K562 (cell line): ENCODE measurements around the gene MRPL27. TPM values are rescaled to one million over a fixed set of nuclear protein-coding genes. Genes with fewer than 3 reads are reported as not detected.

Experiments
- ATF2 ChIP-seq: sonication (generic); formaldehyde crosslinking; IDR thresholded peaks from 2 replicates; pipeline ENCODE4 v1.8.1; 2022; ENCODE audit warnings: missing genetic modification reagents
- CC2D1A ChIP-seq: fragments of 450-650 bp; IDR thresholded peaks from 2 replicates; pipeline ENCODE4 v1.6.1; 2017; ENCODE audit warnings: mild to moderate bottlenecking
- FOXJ3 ChIP-seq: sonication (generic); formaldehyde crosslinking; IDR thresholded peaks from 2 replicates; pipeline ENCODE4 v1.4.0; 2020; ENCODE audit warnings: mild to moderate bottlenecking, missing genetic modification reagents
- HDAC1 ChIP-seq, 2 experiments: fragments of 450-650 bp; IDR thresholded peaks; 2 replicates each; pipeline ENCODE4 v1.6.1; 2016 to 2017; ENCODE audit warnings: inconsistent platforms in 1 of 2, mild to moderate bottlenecking in 1 of 2, moderate library complexity in 1 of 2
- JUND ChIP-seq, 2 experiments: IDR thresholded peaks; 2 replicates in 1 of 2; 3 replicates in 1 of 2; pipeline ENCODE4 v1.6.1; 2011; ENCODE audit warnings: borderline replicate concordance in 2 of 2, low read depth in 2 of 2, low read length in 2 of 2, improper control_type of control experiment in 1 of 2, missing biosample characterization in 1 of 2, missing genetic modification characterization in 1 of 2, missing genetic modification reagents in 1 of 2
- MAZ ChIP-seq, 2 experiments: fragments of 450-650 bp in 1 of 2; sonication (generic) in 1 of 2; formaldehyde crosslinking; IDR thresholded peaks in 1 of 2; conservative IDR thresholded peaks in 1 of 2; 2 replicates each; pipeline versions ENCODE4 v1.4.0 to v1.5.0; 2020; ENCODE audit warnings: mild to moderate bottlenecking in 1 of 2, missing genetic modification reagents in 1 of 2
- MYC ChIP-seq, 2 experiments: fragments of 250-450 bp in 1 of 2; sonication (Bioruptor Pico) in 1 of 2; IDR thresholded peaks; 2 replicates each; pipeline versions ENCODE4 v1.5.1 to v1.6.1; 2012 to 2021; ENCODE audit warnings: low read depth in 2 of 2, borderline replicate concordance in 1 of 2, improper control_type of control experiment in 1 of 2, low read length in 1 of 2, mild to moderate bottlenecking in 1 of 2, moderate library complexity in 1 of 2
- PHF8 ChIP-seq: fragments of 200-600 bp; sonication (generic); IDR thresholded peaks from 2 replicates; pipeline ENCODE4 v1.6.1; 2012; ENCODE audit warnings: mixed run types, mild to moderate bottlenecking, inconsistent platforms, low read length, moderate library complexity, borderline replicate concordance
- PML ChIP-seq: IDR thresholded peaks from 2 replicates; pipeline ENCODE4 v1.6.1; 2012; ENCODE audit warnings: low read length, inconsistent platforms
- RHOXF2B ChIP-seq: fragments of 250-450 bp; sonication (Bioruptor Pico); conservative IDR thresholded peaks from 2 replicates; pipeline ENCODE4 v1.5.1; 2021
- SIN3A ChIP-seq, 2 experiments: fragments of 150-350 bp in 1 of 2; IDR thresholded peaks; 2 replicates each; pipeline ENCODE4 v1.6.1; 2011 to 2016; ENCODE audit warnings: borderline replicate concordance in 2 of 2, low read depth in 2 of 2, low read length in 2 of 2, mild to moderate bottlenecking in 2 of 2, moderate library complexity in 2 of 2; ENCODE audit not compliant: control insufficient read depth in 1 of 2
- SMARCA5 ChIP-seq: fragments of 450-650 bp; IDR thresholded peaks from 2 replicates; pipeline ENCODE4 v1.6.1; 2016
- TCF3 ChIP-seq: sonication (generic); formaldehyde crosslinking; IDR thresholded peaks from 2 replicates; pipeline ENCODE4 v1.4.0; 2020; ENCODE audit warnings: mild to moderate bottlenecking, missing genetic modification reagents
- TCF7 ChIP-seq: sonication (generic); IDR thresholded peaks from 2 replicates; pipeline ENCODE4 v1.6.1; 2016; ENCODE audit warnings: antibody characterized with exemption, borderline replicate concordance
- ZBTB2 ChIP-seq: fragments of 450-650 bp; IDR thresholded peaks from 2 replicates; pipeline ENCODE4 v1.6.1; 2016; ENCODE audit warnings: antibody characterized with exemption
- ZFPM2 ChIP-seq: fragments of 250-450 bp; sonication (Bioruptor Pico); IDR thresholded peaks from 2 replicates; pipeline ENCODE4 v1.5.1; 2022; ENCODE audit warnings: mild to moderate bottlenecking
- ZMIZ1 ChIP-seq, 2 experiments: fragments of 150-350 bp in 1 of 2; IDR thresholded peaks; 2 replicates each; pipeline ENCODE4 v1.6.1; 2012 to 2016; ENCODE audit warnings: low read depth in 2 of 2, low read length in 2 of 2, mild to moderate bottlenecking in 1 of 2, moderate library complexity in 1 of 2
- ZNF121 ChIP-seq: sonication (generic); formaldehyde crosslinking; conservative IDR thresholded peaks from 2 replicates; pipeline ENCODE4 v1.8.0; 2022; ENCODE audit warnings: missing genetic modification reagents
- ZNF551 ChIP-seq: fragments of 250-450 bp; sonication (Bioruptor Pico); IDR thresholded peaks from 2 replicates; pipeline ENCODE4 v1.5.0; 2021; ENCODE audit warnings: mild to moderate bottlenecking, moderate library complexity
- polyA plus RNA-seq, 8 experiments: library from polyadenylated mRNA; depleted of rRNA in 4 of 8; stranded (reverse) in 5 of 8; unstranded in 3 of 8; fragments of >200 nt; fragmentation: Nextera tagmentation in 2 of 8; fragmentation: Illumina TruSeq in 1 of 8; extraction: Ambion mirVana in 2 of 8; extraction: Trizol in 1 of 8; gene quantifications; 2 replicates each; pipeline versions ENCODE4 v1.2.1 to v1.2.3, GENCODE V29; 2011 to 2014; ENCODE audit warnings: inconsistent platforms in 1 of 8, missing spikeins in 1 of 8
- total RNA-seq, 7 experiments: library from RNA; depleted of rRNA in 6 of 7; stranded (reverse); fragments of >200 nt in 6 of 7; fragmentation: Illumina TruSeq in 2 of 7; extraction: Trizol in 2 of 7; gene quantifications; 2 replicates each; pipeline versions ENCODE4 v1.2.1 to v1.2.3, GENCODE V29; 2011 to 2021; ENCODE audit warnings: low replicate concordance in 1 of 7

MRPL27 gene
- total and polyA plus RNA-seq, 9 of the 15 experiments (the other 6 are each of a cell fraction or from before 2014, with no cell fraction given), result 96.3 to 401 (median 142) TPM

- TF ChIP-seq SIN3A (IDR thresholded peaks at IDR 0.05; ENCODE audit: borderline replicate concordance in 2 of 2, control insufficient read depth in 1 of 2, low read depth in 2 of 2, low read length in 2 of 2) (no peak), TCF3 (CRISPR knock-in tag) (peak; percentile 97), MAZ (CRISPR knock-in tag; conservative IDR thresholded peaks at IDR 0.05 in 1 of 2, IDR thresholded peaks at IDR 0.05 in 1 of 2) (peak; percentile 49 to 60; a peak in 2 of 4 replicates), ZFPM2 (no peak), CC2D1A (peak; percentile 76; the same call in 1 of the 2 replicates), ZNF551 (CRISPR knock-in tag) (no peak), ATF2 (CRISPR knock-in tag) (no peak), TCF7 (no peak), PHF8 (no peak), ZBTB2 (peak; percentile 69; the same call in 1 of the 2 replicates), MYC (IDR thresholded peaks at IDR 0.05; ENCODE audit: low read depth, low read length) (peak; percentile 88), MYC (CRISPR knock-in tag; IDR thresholded peaks at IDR 0.05; ENCODE audit: borderline replicate concordance, low read depth) (no peak), ZMIZ1 (IDR thresholded peaks at IDR 0.05; ENCODE audit: low read depth in 2 of 2, low read length in 2 of 2) (peak in 1 of 2 experiments; percentile 76; a peak in 2 of 4 replicates), RHOXF2B (CRISPR knock-in tag) (no peak), SMARCA5 (no peak), JUND (IDR thresholded peaks at IDR 0.05; ENCODE audit: borderline replicate concordance, low read depth, low read length) (peak; percentile 36; the same call in 1 of the 2 replicates), JUND (tag; IDR thresholded peaks at IDR 0.05; ENCODE audit: borderline replicate concordance, low read depth, low read length) (peak; percentile 47; the same call in 1 of the 3 replicates), HDAC1 (IDR thresholded peaks at IDR 0.05) (peak in 1 of 2 experiments; percentile 86; a peak in 2 of 4 replicates), PML (peak; percentile 84), FOXJ3 (CRISPR knock-in tag) (no peak), ZNF121 (no peak)
These were observed 11.2 kb downstream of the MRPL27 start (continued) for GRCh38 chr17:50361561-50362480.
